MM.1S (cell line): Measurements from ENCODE around the gene FAM114A1.

Experiments
- CTCF ChIP-seq: fragments of 300-600 bp; sonication (generic); IDR thresholded peaks from 2 replicates; pipeline ENCODE4 v1.5.1; 2016; ENCODE audit warnings: antibody characterized with exemption, low read length, mixed read lengths
- EZH2phosphoT487 ChIP-seq: fragments of 300-600 bp; sonication (generic); IDR thresholded peaks from 2 replicates; pipeline ENCODE4 v1.6.1; 2018; ENCODE audit warnings: antibody characterized with exemption, low read length

GRCh38 chr4:38931125-38931524 lies 63.5 kb downstream of the FAM114A1 start:
- TF ChIP-seq EZH2phosphoT487 (no peak), CTCF (no peak)
